ENCODE results near the gene IL31RA.

DNA sequence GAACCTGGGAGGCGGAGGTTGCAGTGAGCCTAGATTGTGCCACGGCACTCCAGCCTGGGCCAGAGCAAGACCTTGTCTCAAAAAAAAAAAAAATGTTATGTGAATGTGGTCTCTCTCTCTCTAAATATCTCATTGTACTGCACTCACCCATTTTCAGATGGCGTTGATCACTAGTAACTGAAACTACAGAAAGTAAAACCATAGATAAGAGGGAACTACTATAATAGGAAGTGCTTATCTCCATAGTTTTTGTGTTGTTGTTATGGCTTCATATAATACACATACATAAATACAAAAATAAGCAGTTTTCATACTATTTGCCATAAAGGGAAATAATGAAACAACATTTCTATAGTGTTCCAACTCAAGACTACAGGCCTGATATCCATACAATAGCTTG is 9.1 kb downstream of the IL31RA start:
- TF ChIP-seq POLR2A (IDR thresholded peaks at IDR 0.05) (no peak), EP300 (IDR thresholded peaks at IDR 0.05) (no peak)

Measured in upper lobe of left lung (tissue), 4 donors.